Neural cell (in vitro differentiated cells): Measurements from ENCODE around the gene KLF16.

Source experiments
- CTCF ChIP-seq: fragments of 450-650 bp; IDR thresholded peaks from 2 replicates; pipeline ENCODE4 v1.5.1; 2014; ENCODE audit warnings: antibody characterized with exemption, mild to moderate bottlenecking, moderate library complexity; ENCODE audit not compliant: poor library complexity, severe bottlenecking
- EP300 ChIP-seq: fragments of 450-650 bp; conservative IDR thresholded peaks from 2 replicates; pipeline ENCODE4 v1.6.1; 2014; ENCODE audit warnings: antibody characterized with exemption, mild to moderate bottlenecking, moderate library complexity; ENCODE audit not compliant: poor library complexity, severe bottlenecking
- EZH2 ChIP-seq: fragments of 200-600, 300-800 bp; shearing (Covaris generic), sonication (generic); IDR thresholded peaks from 2 replicates; pipeline ENCODE4 v1.6.1; 2014; ENCODE audit warnings: antibody characterized with exemption, low read length, borderline replicate concordance, mild to moderate bottlenecking; ENCODE audit not compliant: insufficient read depth, poor library complexity, severe bottlenecking
- POLR2AphosphoS5 ChIP-seq: IDR thresholded peaks from 2 replicates; pipeline ENCODE4 v1.6.1; 2012
- RAD21 ChIP-seq: fragments of 450-650 bp; conservative IDR thresholded peaks from 2 replicates; pipeline ENCODE4 v1.6.1; 2014; ENCODE audit warnings: antibody characterized with exemption, mild to moderate bottlenecking, moderate library complexity
- REST ChIP-seq: IDR thresholded peaks from 2 replicates; pipeline ENCODE4 v1.6.1; 2012; ENCODE audit warnings: borderline replicate concordance
- SMC3 ChIP-seq: fragments of 450-650 bp; conservative IDR thresholded peaks from 2 replicates; pipeline ENCODE4 v1.6.1; 2014; ENCODE audit warnings: antibody characterized with exemption, mild to moderate bottlenecking, moderate library complexity; ENCODE audit not compliant: poor library complexity
- TAF1 ChIP-seq: IDR thresholded peaks from 2 replicates; pipeline ENCODE4 v1.6.1; 2012; ENCODE audit warnings: low read depth

- no peak for TF ChIP-seq EP300
- no peak for TF ChIP-seq CTCF
- TF ChIP-seq POLR2AphosphoS5 = no peak
- TF ChIP-seq EZH2 = no peak
- TF ChIP-seq RAD21 = no peak
- no peak for TF ChIP-seq TAF1
- no peak for TF ChIP-seq REST
- no peak for TF ChIP-seq SMC3
These were observed 34.8 kb downstream of the KLF16 start for GRCh38 chr19:1828279-1829238.
